GM19467 (cell line): ENCODE results near the gene ITGAL.
"Not testable (repeated sequence)": the region's sequence is repeated elsewhere in the genome, so short reads cannot be mapped to it uniquely, and the experiment has no call there.

Experiments used
- ATAC-seq: cut with Tn5 transposase; IDR thresholded peaks from one replicate; pipeline ENCODE4 v1.9.1; 2021; ENCODE audit warnings: mild to moderate bottlenecking, moderate library complexity; ENCODE audit not compliant: unreplicated experiment

The ITGAL gene

GRCh38 chr16:30540916-30541464 is 68.4 kb downstream of the ITGAL start:
- ATAC-seq = not testable (repeated sequence)

GRCh38 chr16:30541502-30542329 is 69.2 kb downstream of the ITGAL start:
- ATAC-seq = no peak

GRCh38 chr16:30543067-30543466 is 70.5 kb downstream of the ITGAL start:
- ATAC-seq = no peak

- no peak for ATAC-seq
Measured at GRCh38 chr16:30546115-30546514, 73.6 kb downstream of the ITGAL start.

- ATAC-seq = no peak
Measured at GRCh38 chr16:30548416-30549253, 76.1 kb downstream of the ITGAL start.

- ATAC-seq = no peak
Measured at GRCh38 chr16:30551781-30552180, 79.2 kb downstream of the ITGAL start.

GRCh38 chr16:30552956-30553355 is 80.4 kb downstream of the ITGAL start:
- no peak for ATAC-seq

GRCh38 chr16:30553393-30553899 is 80.9 kb downstream of the ITGAL start:
- ATAC-seq = no peak

- no peak for ATAC-seq
Measured at GRCh38 chr16:30554557-30555314, 82.2 kb downstream of the ITGAL start.

GRCh38 chr16:30555315-30556124 is 83.0 kb downstream of the ITGAL start:
- ATAC-seq = no peak

GRCh38 chr16:30556125-30556473 is 83.6 kb downstream of the ITGAL start:
- ATAC-seq = no peak

- ATAC-seq = no peak
Measured at GRCh38 chr16:30557707-30557956, 85.1 kb downstream of the ITGAL start.

- ATAC-seq = peak; percentile 90
Measured at GRCh38 chr16:30557957-30558788, 85.6 kb downstream of the ITGAL start, which contains the start of gene ZNF764. Gene ZNF764 (minus strand): TSS chr16:30558374. CDS start chr16:30558182, 192 bp downstream.

GRCh38 chr16:30558789-30559377 is 86.3 kb downstream of the ITGAL start:
- no peak for ATAC-seq

- no peak for ATAC-seq
Measured at GRCh38 chr16:30559690-30560089, 87.1 kb downstream of the ITGAL start.

GRCh38 chr16:30561089-30561816 is 88.7 kb downstream of the ITGAL start:
- ATAC-seq = no peak

- ATAC-seq = no peak
Measured at GRCh38 chr16:30562021-30562420, 89.5 kb downstream of the ITGAL start.

- ATAC-seq = no peak
Measured at GRCh38 chr16:30565526-30565925, 93.0 kb downstream of the ITGAL start.
